Frontal cortex (tissue), 4 donors: ENCODE measurements around the gene NALCN. TPM values are rescaled to one million over a fixed set of nuclear protein-coding genes. Genes with fewer than 3 reads are reported as not detected.
"Not testable (repeated sequence)": the region's sequence is repeated elsewhere in the genome, so short reads cannot be mapped to it uniquely, and the experiment has no call there.

Experiments
- DNase-seq, 2 donors: peaks; one replicate each; pipeline ENCODE4 v3.0.0; 2012; ENCODE audit warnings: low spot score in 2 of 2
- FAIRE-seq: peaks from 2 replicates; lab custom pipeline; 2012; peaks lifted over from hg19 to GRCh38; lab: Jason Lieb, UNC
- total RNA-seq: library from RNA; depleted of rRNA; stranded (reverse); fragments of >200 nt; gene quantifications from one replicate; pipeline ENCODE4 v1.2.3, GENCODE V29; 2014
- donor health status: control.
- donor health status: control.
- donor health status: control.

The NALCN gene
- total RNA-seq, 1 donor from 2014 or later, result 34.6 TPM

GRCh38 chr13:101346161-101346560 lies 70.1 kb downstream of the NALCN start:
- no peak for FAIRE-seq
- DNase-seq, result no peak

GRCh38 chr13:101343128-101343787 lies 73.0 kb downstream of the NALCN start:
- FAIRE-seq, result no peak
- no peak for DNase-seq

- DNase-seq (no peak), FAIRE-seq (no peak)
Measured at GRCh38 chr13:101341464-101341863, 74.8 kb downstream of the NALCN start.

GRCh38 chr13:101339202-101339601 lies 77.1 kb downstream of the NALCN start:
- DNase-seq, result no peak
- FAIRE-seq, result no peak

DNA sequence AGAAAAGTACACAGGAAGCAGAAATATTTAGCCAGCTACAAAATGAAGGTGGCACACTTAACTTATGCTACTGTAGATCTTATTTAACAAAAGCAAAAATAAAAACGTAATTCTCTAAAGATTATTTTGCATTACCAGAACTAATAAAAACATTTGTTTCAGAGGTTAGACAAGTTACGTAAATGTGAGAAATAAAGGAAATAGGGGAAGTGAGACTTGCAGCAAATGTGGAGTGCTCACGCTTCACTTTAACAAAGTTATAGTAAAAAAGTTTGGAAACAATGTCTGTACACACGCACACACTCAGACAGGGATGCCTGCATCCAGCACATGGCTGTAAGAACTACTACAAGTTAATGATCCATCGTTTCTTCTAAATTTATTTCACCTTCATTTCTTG lies 83.7 kb downstream of the NALCN start:
- DNase-seq (no peak), FAIRE-seq (no peak)

DNA sequence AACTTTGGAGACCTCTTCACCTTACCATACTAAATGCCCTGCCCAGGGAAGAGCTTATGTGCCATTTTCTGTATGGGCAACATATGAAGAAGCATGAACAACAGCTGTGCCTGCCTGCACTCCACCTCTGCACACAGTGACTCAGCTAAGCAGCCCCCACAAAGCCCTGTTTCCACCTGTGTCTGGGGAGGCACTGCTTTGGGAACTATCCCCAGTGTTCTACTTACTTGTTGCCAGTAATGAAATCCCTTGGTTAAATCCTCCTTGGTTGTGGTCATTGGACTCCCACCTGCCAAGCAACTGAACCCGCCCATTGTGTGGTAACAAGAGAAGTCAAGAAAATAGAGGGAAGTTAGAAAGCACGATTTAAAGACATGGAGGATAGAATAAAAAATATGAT lies 84.6 kb downstream of the NALCN start:
- no peak for FAIRE-seq
- DNase-seq, result no peak

- no peak for FAIRE-seq
- DNase-seq, result no peak
Measured at GRCh38 chr13:101327871-101328270, 88.4 kb downstream of the NALCN start.

- FAIRE-seq, result no peak
Measured at GRCh38 chr13:101326710-101327109, 89.6 kb downstream of the NALCN start.

GRCh38 chr13:101325423-101325822 lies 90.9 kb downstream of the NALCN start:
- no peak for DNase-seq
- FAIRE-seq, result no peak

More at GRCh38 chr13:101326710-101327109, 89.6 kb downstream of the NALCN start:
- DNase-seq, result no peak

DNA sequence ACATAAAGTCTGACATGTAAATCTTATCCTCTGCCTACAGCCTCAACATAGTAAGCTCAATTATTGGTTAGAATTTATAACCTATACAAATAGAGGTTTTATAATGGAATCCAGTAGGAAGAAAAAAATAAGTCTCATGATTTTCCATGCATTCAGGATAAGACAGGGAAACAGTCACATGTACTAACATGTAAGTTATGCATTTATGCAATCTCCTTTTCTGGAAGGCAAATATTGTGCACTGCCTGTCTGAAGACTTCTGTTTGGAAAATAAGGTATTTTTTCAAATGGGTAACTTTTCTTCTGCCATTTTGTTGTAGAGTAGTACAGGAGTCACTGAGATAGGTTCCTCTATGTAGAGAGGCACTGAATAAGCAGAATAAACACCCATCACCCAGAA lies 92.7 kb downstream of the NALCN start:
- DNase-seq (no peak), FAIRE-seq (no peak)

- FAIRE-seq, result no peak
Measured at GRCh38 chr13:101317986-101318523, 98.3 kb downstream of the NALCN start.

GRCh38 chr13:101313479-101313878 lies 102.8 kb downstream of the NALCN start:
- not testable (repeated sequence) for DNase-seq, FAIRE-seq

More at GRCh38 chr13:101317986-101318523, 98.3 kb downstream of the NALCN start:
- no peak for DNase-seq

- DNase-seq, result no peak
- no peak for FAIRE-seq
Measured at GRCh38 chr13:101309014-101309619, 107.2 kb downstream of the NALCN start.

DNA sequence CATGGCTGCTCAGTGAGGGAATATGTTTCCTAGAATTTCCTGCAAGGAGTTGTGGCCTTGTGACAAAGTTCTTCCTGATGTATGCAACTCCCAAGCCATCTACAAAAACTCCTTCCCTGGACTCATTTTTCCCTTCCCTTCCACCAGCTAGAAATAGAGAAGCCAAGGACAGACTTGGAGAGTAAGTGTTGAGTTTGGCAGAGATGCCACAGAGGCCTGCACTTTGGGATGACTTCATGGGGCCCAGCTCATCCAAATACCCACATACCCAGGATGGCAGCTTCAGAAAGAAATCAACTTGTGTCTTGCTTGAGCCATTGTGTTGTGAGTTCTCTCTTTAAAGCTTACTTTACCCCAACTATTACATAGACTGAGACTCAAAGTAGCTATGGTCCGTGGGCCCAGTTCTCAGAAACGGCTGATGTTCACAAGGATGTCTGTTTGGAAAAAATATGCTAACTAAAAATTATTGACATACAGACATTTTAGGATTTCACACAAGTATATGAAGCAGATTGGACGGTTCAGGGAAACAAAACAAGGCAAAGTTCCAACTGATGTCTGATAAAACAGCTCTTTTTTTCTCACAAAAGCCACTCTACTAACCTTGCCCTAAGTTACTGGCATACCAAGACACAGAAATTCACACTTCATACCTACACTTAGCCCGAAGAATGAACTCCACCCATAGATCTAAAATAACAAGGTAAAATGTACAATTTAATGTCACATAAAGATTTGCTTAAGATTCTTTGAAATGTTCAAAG lies 107.9 kb downstream of the NALCN start:
- DNase-seq, result no peak
- no peak for FAIRE-seq

DNA sequence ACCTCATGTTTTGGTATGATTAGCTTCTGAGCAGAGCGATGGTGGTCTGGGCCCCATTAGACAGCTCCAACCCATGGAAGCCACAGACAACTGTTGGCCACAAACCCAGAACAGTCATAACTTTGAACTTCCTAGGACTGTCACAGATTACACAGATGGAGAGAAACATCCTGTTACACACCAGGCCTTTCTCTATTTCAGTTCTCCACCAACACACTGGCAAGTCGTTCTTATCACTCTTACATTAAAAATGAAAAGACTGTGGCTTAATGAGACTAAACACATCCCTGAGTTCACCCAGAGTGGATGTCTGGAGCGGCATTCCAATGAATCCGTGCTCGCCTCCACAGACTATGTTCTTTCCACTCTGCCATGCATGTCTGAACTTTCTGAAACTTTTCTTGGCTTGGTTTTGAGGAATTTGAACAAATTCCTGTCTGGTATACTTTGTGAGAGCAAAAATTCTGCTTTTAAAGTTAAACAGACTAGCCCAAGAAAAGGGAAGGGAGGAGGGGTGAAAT lies 109.1 kb downstream of the NALCN start:
- FAIRE-seq, result no peak
- DNase-seq, result no peak

DNA sequence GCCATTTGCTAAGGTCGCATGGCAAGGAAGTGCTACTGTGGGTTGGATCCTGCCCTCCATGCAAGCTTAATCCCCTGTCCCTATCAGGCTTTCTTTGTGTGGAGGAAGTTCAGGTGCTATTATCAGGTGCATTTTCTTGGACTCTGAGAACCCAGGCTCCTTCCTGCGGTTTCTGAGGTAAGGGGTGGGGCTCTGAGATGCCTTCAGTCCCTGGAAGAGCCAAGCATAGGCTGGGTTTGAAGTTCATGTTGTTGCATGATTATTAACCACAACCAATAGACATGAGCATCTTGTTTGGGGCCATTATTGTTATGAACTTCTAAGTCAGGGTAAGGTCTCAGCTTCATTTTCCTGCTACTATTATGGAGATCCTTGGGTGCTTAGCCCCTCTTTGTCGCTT lies 109.5 kb downstream of the NALCN start:
- FAIRE-seq (no peak), DNase-seq (no peak)

DNA sequence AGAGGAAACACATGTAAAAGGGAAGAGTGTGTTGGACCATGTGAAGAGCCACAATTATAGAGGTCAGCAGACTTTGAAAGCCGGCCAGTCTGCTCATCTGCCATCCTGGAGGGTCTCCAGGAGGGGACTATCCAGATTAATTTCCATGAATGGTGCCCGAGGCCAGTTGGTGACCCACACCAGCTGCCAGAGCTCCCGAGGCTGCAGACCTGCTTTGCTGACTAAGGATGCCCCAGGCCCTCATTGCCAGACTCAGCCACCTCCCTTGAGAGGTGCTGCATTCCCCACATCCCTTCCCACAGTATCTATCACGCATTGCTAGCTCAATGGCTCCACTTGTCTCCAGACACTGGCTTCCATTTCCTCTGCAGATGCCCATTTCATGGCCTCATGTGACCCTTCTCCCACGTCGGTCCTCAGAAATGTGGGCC lies 110.3 kb downstream of the NALCN start:
- FAIRE-seq (no peak), DNase-seq (no peak)

DNA sequence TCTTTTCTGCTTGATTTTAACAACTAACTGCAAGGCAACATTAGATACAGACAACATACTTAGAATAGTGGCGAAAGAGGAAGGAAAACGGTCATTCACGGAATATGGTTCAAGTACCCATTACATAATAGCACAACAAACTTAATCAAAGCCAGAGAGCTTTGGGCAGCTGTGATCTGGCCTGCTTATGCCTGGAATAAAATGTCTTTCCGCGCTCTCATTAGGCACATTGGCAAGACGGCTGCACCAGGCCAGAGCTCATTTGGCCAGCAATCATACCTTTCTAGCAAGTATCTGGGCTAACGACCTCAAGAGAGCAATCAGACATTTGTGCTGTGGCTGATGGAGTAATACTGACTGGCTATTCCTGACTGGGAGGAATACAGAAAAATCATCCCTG lies 112.8 kb downstream of the NALCN start:
- peak in 1 of 2 donors; percentile 7 for DNase-seq

GRCh38 chr13:101301053-101301452 lies 115.3 kb downstream of the NALCN start:
- no peak for DNase-seq
- FAIRE-seq, result no peak

More for the DNA sequence above, 112.8 kb downstream of the NALCN start:
- no peak for FAIRE-seq

- FAIRE-seq, result peak; percentile 26
- no peak for DNase-seq
Measured at GRCh38 chr13:101300531-101300930, 115.8 kb downstream of the NALCN start.
